MM.1S (cell line): ENCODE data around the gene MAPK4.

ENCODE experiments used
- CTCF ChIP-seq: fragments of 300-600 bp; sonication (generic); IDR thresholded peaks from 2 replicates; pipeline ENCODE4 v1.5.1; 2016; ENCODE audit warnings: antibody characterized with exemption, low read length, mixed read lengths
- EZH2 ChIP-seq: fragments of 300-600 bp; sonication (generic); optimal IDR thresholded peaks from 2 replicates; pipeline ENCODE3; 2017; ENCODE audit warnings: low read depth, mild to moderate bottlenecking, antibody characterized with exemption, low read length, mixed read lengths
- EZH2phosphoT487 ChIP-seq: fragments of 300-600 bp; sonication (generic); IDR thresholded peaks from 2 replicates; pipeline ENCODE4 v1.6.1; 2018; ENCODE audit warnings: antibody characterized with exemption, low read length

- no peak for TF ChIP-seq CTCF
- TF ChIP-seq EZH2, result no peak
- no peak for TF ChIP-seq EZH2phosphoT487
These were observed 737 bp upstream of the MAPK4 start for GRCh38 chr18:50558948-50559751.
